Measurements from ENCODE around the gene CABLES1.
"Not testable (repeated sequence)": the region's sequence is repeated elsewhere in the genome, so short reads cannot be mapped to it uniquely, and the experiment has no call there.

CABLES1 gene

GRCh38 chr18:23272498-23273232 is 137.4 kb downstream of the CABLES1 start:
- DNase-seq = no peak

- no peak for DNase-seq
Observed at GRCh38 chr18:23273443-23273966, 138.2 kb downstream of the CABLES1 start.

GRCh38 chr18:23274638-23275482 is 139.6 kb downstream of the CABLES1 start:
- no peak for DNase-seq

GRCh38 chr18:23276451-23276850 is 141.2 kb downstream of the CABLES1 start:
- no peak for DNase-seq

- DNase-seq = no peak
Observed at GRCh38 chr18:23277399-23277798, 142.1 kb downstream of the CABLES1 start.

GRCh38 chr18:23279931-23280330 is 144.6 kb downstream of the CABLES1 start:
- DNase-seq = no peak

- DNase-seq = no peak
Observed at GRCh38 chr18:23280844-23281243, 145.6 kb downstream of the CABLES1 start.

GRCh38 chr18:23281626-23282436 is 146.5 kb downstream of the CABLES1 start:
- no peak for DNase-seq

GRCh38 chr18:23282437-23282781 is 147.1 kb downstream of the CABLES1 start:
- no peak for DNase-seq

GRCh38 chr18:23283916-23284430 is 148.7 kb downstream of the CABLES1 start:
- DNase-seq = peak; percentile 23

- no peak for DNase-seq
Observed at GRCh38 chr18:23284629-23285028, 149.3 kb downstream of the CABLES1 start.

- DNase-seq = not testable (repeated sequence)
Observed at GRCh38 chr18:23285581-23285980, 150.3 kb downstream of the CABLES1 start.

- DNase-seq = no peak
Observed at GRCh38 chr18:23291456-23292205, 156.3 kb downstream of the CABLES1 start.

GRCh38 chr18:23300231-23300805 is 165.0 kb downstream of the CABLES1 start:
- no peak for DNase-seq

GRCh38 chr18:23301972-23302371 is 166.7 kb downstream of the CABLES1 start:
- DNase-seq = no peak

GRCh38 chr18:23302511-23302850 is 167.2 kb downstream of the CABLES1 start:
- no peak for DNase-seq

GRCh38 chr18:23302851-23303527 is 167.7 kb downstream of the CABLES1 start:
- peak; percentile 21 for DNase-seq

GRCh38 chr18:23306822-23307221 is 171.5 kb downstream of the CABLES1 start:
- peak; percentile 32 for DNase-seq

GRCh38 chr18:23307567-23308295 is 172.4 kb downstream of the CABLES1 start:
- peak; percentile 76 for DNase-seq
